GM21619 (cell line): ENCODE results near the gene MEGF10.

Experiments
- ATAC-seq: cut with Tn5 transposase; IDR thresholded peaks from one replicate; pipeline ENCODE4 v1.9.1; 2021; ENCODE audit not compliant: unreplicated experiment

The MEGF10 gene

GRCh38 chr5:127409246-127409917, 118.8 kb downstream of the MEGF10 start:
- ATAC-seq, result no peak

- no peak for ATAC-seq
These were observed 119.5 kb downstream of the MEGF10 start for GRCh38 chr5:127409921-127410675.

GRCh38 chr5:127410959-127411358, 120.4 kb downstream of the MEGF10 start:
- ATAC-seq, result peak; percentile 80

GRCh38 chr5:127411381-127411780, 120.8 kb downstream of the MEGF10 start:
- no peak for ATAC-seq

GRCh38 chr5:127412698-127413097, 122.1 kb downstream of the MEGF10 start:
- ATAC-seq, result no peak

GRCh38 chr5:127415034-127415433, 124.4 kb downstream of the MEGF10 start:
- ATAC-seq, result no peak

- no peak for ATAC-seq
These were observed 126.3 kb downstream of the MEGF10 start for GRCh38 chr5:127416906-127417305.

- ATAC-seq, result no peak
These were observed 126.9 kb downstream of the MEGF10 start for GRCh38 chr5:127417528-127417927.

- no peak for ATAC-seq
These were observed 127.8 kb downstream of the MEGF10 start for GRCh38 chr5:127418367-127418766.

- no peak for ATAC-seq
These were observed 128.5 kb downstream of the MEGF10 start for GRCh38 chr5:127418974-127419682.

GRCh38 chr5:127419683-127420257, 129.2 kb downstream of the MEGF10 start:
- ATAC-seq, result no peak

- ATAC-seq, result no peak
These were observed 130.2 kb downstream of the MEGF10 start for GRCh38 chr5:127420758-127421157.

GRCh38 chr5:127421471-127421870, 130.9 kb downstream of the MEGF10 start:
- ATAC-seq, result no peak

- peak; percentile 67 for ATAC-seq
These were observed 132.7 kb downstream of the MEGF10 start for GRCh38 chr5:127423173-127423798.

- no peak for ATAC-seq
These were observed 134.4 kb downstream of the MEGF10 start for GRCh38 chr5:127425037-127425436.

- no peak for ATAC-seq
These were observed 135.3 kb downstream of the MEGF10 start for GRCh38 chr5:127425868-127426267.

- ATAC-seq, result no peak
These were observed 136.1 kb downstream of the MEGF10 start for GRCh38 chr5:127426661-127427060.

- ATAC-seq, result no peak
These were observed 137.7 kb downstream of the MEGF10 start for GRCh38 chr5:127428276-127428675.

- no peak for ATAC-seq
These were observed 138.2 kb downstream of the MEGF10 start for GRCh38 chr5:127428748-127429147.

GRCh38 chr5:127429928-127430327, 139.3 kb downstream of the MEGF10 start:
- no peak for ATAC-seq

- ATAC-seq, result no peak
These were observed 140.0 kb downstream of the MEGF10 start for GRCh38 chr5:127430627-127431026.
